ENCODE results near the gene TRMT2A.

TRMT2A gene

DNA sequence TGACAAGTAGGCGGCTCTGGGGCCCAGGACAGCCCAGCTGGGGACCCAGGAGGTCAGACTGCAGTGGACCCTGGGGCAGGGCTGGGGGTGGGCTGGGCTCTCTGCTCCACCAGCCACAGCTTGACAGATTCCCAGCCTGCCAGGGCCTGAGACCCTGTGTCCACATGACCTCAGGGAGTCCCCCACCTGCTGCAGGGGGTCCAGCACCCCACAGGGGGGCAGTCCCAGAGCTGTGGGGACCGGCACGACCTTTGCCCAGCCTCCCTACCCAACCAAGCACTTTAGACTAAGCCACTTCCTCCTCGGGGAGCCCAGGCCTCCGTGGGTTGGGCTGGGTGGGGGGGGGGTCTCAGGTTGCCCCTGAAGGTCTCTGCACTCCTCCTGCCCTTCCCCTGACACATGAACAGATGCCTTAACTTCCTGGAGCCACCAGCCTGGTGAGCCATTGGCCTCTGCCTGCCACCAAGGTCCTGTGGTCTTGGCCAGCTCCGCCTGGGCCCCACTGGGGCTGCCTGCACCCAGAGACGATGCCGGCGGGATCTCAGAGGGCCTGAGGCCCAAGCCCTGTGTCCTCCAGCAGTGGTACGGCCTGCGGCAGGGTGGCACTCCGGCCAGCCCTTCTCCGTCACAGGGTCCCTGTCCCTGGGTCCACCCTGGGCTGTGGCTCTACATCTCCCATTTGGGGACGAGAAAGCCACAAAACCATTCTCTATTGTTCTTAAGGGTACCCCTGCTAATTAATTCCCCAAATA is 30.4 kb upstream of the TRMT2A start:
- no peak for DNase-seq

DNA sequence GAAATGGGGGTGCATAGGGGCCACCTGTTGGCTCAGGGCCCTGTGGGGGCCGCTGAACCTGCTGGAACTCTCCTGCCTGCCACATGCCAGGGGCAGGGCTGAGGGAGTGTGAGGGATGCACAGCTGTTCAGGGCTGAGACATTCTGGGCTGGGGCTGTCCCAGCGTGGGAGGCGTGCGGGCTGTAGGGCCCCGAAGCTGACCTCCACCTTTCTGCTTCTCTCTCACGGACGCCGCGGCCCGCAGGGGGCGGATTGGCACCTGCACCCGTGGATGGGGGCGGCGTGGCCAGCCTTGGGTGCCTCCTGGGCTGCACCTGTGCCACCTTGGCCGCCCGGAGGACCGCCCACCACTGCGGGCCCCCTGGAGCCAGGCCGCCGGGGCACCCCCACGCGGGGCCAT is 29.8 kb upstream of the TRMT2A start:
- DNase-seq = no peak

DNA sequence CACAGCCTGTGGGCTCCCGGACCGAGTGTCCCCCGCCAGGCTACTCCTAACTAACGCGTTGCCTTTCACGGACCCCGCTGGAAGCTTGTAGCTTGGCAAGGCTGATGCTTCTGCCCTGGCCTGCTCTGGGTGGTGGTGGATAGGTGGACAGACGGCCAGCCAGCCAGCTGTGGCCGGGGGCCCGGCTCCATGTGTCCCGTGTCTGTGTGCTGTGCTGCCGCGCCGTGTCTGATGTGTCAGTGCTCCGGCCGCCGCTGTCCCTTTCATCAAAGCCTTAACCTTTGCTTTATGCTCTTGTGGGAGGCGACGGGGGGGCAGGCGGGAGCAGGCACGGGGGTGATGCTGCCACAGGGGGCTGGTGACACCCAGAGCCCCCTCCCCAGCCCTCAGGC is 28.8 kb upstream of the TRMT2A start:
- no peak for DNase-seq

DNA sequence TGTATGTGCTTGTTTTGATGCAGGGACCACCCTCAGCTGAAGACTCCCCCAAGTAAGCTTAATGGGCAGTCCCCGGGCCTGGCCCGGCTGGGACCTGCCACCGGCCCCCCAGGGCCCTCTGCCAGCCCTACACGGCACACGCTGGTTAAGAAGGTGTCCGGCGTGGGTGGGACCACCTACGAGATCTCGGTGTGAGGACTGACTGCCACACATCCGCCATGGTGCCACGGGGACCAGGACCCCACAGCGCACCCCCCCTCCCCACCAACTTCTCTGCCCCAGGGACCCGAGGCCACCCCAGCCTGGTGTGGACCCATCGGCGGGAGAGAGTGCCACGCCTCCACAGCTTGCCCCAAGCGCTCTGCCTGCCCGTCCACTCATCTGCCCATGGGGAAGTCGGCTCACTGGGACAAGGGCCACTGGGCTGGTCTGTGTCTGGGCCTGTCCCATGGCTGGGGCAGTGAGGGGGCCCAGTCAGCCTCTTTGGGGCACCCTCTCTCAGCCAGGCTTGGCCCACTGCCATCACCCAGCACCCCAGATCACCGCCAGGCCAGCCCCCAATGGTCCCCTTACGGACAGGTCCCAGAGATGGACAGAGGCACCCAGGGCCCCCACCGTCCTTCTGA is 28.3 kb upstream of the TRMT2A start:
- no peak for DNase-seq

GRCh38 chr22:20143883-20144665 is 27.0 kb upstream of the TRMT2A start:
- no peak for DNase-seq

DNA sequence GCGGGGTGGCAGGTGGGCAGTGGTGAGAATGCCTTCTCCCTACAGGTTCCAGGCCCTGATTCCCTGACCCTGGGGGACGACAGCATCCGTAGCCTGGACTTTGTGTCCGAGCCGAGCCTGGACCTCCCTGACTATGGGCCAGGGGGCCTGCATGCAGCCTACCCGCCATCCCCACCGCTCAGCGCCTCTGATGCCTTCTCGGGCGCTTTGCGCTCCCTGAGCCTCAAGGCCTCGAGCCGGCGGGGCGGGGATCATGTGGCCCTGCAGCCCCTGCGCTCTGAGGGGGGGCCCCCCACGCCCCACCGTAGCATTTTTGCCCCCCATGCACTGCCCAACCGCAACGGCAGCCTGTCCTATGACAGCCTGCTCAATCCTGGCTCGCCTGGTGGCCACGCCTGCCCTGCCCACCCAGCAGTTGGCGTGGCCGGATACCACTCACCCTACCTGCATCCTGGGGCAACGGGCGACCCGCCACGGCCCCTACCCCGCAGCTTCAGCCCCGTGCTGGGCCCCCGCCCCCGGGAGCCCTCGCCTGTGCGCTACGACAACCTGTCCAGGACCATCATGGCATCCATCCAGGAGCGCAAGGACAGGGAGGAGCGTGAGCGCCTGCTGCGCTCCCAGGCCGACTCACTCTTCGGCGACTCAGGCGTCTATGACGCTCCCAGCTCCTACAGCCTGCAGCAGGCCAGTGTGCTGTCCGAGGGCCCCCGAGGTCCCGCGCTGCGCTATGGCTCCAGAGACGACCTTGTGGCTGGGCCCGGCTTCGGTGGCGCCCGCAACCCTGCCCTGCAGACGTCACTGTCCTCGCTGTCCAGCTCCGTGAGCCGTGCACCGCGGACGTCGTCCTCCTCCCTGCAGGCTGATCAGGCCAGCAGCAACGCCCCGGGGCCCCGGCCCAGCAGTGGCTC is 25.9 kb upstream of the TRMT2A start:
- DNase-seq = no peak

DNA sequence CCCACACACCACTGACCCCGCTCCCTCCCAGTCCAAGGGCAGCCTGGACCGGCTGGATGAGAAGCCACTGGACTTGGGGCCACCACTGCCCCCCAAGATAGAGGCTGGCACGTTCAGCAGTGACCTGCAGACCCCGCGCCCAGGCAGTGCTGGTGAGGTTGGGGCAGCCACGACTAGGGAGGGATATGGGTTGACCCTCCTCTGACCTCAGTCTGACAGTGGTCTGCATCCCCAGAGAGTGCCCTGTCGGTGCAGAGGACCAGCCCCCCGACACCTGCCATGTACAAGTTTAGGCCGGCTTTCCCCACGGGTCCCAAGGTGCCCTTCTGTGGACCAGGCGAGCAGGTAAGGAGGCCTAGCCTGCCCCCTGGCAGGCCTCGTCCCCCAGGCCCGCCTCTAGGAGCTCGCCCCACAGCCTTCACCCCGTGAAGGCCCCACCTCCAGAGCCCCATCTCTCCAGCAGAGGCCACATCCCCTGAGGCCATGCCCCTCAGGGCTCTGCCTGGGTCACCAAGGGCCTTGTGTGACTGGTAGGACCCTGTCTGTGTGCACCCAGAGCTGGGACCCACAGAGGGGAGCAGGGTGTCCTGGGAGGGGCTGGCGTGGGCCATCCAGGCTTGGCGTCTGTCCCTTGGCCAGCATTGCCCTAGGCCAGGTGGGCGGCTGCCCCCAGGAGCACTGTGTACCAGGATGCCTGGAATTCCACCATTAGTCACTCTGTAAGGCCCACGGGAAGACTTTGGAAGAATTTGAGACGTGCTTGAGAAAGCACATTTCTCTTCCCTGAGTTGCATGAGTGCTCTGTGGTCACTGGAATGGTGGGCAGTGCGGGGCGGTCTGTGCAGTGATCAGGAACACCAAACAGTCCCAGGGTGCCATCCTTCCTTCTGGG is 24.4 kb upstream of the TRMT2A start:
- no peak for DNase-seq

GRCh38 chr22:20140521-20140964 is 23.5 kb upstream of the TRMT2A start:
- no peak for DNase-seq

DNA sequence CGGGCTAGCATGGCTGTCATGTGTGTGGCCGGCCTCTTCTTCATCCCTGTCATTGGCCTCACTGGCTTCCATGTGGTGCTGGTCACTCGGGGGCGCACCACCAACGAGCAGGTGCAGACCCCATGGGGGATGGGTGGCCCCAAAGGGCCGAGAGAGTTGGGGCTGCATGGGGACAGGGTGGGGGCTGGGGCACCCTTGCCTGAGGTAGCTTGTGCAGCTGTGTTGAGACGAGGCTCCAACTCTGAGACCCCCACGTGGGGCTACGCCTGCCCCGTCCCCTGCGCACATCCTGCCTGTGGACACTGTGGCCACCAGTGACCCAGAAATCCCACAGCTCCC is 23.1 kb upstream of the TRMT2A start:
- DNase-seq = no peak

DNA sequence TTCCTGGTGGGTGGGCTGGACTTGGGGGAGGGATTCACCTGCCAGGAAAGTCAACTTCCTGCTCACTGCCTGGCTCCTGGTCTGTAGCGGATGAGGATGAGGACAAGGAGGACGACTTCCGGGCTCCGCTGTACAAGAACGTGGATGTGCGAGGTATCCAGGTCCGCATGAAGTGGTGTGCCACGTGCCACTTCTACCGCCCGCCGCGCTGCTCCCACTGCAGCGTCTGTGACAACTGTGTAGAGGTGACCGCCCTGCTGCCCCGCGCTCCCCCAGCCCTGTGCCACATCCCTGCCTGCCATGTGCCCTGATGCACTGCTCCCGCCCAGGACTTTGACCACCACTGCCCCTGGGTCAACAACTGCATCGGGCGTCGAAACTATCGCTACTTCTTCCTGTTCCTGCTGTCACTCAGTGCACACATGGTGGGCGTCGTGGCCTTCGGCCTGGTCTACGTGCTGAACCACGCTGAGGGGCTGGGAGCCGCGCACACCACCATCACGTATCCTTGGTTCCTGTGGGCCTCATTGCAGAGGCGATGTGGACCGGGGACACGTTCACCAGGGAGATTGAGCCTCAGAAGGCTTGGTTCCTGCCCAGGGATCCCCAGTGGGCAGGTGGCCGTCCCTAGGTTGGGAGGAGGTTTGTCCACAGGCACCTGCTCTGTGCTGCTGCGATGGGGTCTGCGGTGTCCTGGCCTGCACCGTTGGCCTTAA is 22.5 kb upstream of the TRMT2A start:
- DNase-seq = no peak

GRCh38 chr22:20138868-20139267 is 21.8 kb upstream of the TRMT2A start:
- no peak for DNase-seq

- DNase-seq = no peak
Measured at GRCh38 chr22:20138417-20138738, 21.4 kb upstream of the TRMT2A start.

DNA sequence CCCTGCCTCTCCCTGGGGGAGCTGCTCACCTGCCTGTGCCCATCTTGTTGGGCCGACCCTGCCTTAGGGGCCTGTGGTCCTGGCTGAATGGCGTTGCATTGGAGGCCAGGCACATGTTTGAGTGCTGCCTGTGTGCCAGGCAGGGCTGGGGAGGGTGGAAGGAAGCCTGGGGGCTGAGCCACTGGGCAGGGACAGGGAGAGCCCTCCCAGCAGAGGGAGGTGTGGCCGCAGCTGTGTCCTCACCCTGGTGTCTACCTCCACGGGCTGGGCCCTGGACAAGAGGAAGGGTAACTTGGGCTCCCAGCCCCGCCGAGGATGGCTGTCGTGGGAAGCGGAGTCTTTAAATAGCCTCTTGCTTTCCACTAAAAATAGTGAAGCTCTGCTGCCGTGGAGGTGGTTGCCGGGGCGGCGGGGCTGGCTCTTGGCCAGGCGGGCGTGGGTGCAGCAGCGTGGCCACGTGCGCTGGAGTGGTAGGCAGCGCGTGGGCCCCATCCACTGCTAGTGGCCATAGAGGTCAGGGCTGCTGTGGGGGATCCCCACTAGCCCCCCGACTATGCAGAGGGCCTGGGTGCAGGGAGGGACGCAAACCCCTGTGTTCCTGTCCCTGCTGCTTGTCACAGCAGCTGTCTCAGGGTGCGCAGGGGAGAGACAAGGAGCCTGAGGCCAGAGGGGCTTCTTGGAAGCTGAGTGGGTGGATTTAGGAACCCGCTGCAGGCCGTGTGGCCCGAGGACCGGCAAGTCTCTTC is 20.8 kb upstream of the TRMT2A start:
- DNase-seq = no peak

- no peak for DNase-seq
Measured at GRCh38 chr22:20137113-20137512, 20.1 kb upstream of the TRMT2A start.

- DNase-seq = no peak
Measured at GRCh38 chr22:20136603-20136873, 19.5 kb upstream of the TRMT2A start.

DNA sequence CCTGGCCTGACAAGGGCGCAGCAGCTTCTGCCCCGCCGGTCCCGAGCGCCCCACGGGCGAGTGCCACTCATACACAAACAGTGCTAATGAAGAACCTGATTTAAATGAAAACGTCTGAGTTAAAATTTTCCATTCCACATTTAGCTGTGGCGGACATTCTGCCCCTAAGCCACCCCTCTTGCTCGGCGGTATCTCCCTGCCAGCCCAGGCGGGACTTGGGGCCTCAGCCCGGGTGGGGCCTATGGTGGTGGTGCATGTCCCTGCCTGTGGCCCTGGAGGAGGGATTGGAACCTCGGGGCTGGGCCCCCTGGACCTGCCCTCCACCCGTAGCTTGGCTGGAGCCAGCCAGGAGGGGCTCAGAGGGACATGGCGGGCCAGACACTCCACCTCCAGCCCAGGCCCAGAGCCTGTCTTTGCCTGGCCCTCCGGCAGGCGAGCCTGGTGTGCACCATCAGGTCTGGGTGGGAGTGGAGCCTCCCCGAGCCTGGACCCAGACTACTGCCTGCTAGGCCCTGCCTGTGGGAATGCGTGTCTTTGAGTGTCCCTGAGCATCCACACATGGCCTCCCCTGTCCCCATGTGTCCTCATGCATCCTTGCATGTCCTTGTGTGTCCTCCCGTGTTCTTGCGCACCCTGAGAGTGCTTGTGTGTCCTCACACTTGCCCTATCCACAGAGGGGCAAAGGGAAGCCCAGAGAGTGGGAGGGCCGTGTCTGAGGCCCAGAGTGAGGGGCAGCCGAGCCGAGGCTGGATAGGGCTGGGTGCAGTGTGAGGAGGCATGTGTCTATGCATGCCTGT is 19.0 kb upstream of the TRMT2A start:
- DNase-seq = no peak

- DNase-seq = no peak
Measured at GRCh38 chr22:20135265-20135664, 18.2 kb upstream of the TRMT2A start.

DNA sequence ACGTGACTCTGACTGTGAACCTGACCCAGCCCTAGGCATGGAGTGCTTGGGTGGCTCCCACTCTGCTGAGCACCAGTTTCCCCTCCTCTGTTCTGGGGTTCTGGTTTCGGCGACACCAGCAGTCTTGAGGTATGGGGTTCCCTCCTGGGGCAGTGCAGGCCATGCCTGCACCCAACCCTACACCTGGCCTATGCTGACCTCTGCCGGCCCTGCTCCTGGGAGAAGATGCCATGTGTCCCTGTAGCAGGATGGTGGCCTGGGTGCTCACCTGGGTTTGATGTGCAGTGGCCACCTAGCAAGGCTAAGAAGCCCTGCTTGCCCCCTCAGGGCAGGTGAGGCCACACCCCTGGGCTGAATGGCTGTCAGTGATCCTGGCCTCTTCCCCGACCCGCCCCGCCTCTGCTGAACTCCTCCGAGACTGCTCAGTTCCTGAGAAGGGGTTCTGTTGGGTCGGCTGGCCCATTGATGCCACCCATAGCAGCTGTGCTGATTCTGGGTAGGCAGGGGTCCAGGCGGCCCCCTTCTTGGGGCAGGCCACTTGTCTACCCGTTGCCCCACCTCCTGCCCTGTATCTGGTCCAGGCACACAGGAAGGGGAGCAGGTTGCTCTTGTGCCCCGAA is 17.0 kb upstream of the TRMT2A start:
- no peak for DNase-seq

- no peak for DNase-seq
Measured at GRCh38 chr22:20132686-20133246, 15.7 kb upstream of the TRMT2A start.
